DMS153 (cell line): ENCODE measurements around the gene CDK19.
"Not testable (repeated sequence)": the region's sequence is repeated elsewhere in the genome, so short reads cannot be mapped to it uniquely, and the experiment has no call there.

Source experiments
- DNase-seq: peaks from one replicate; lab custom pipeline; 2025; lab: John Stamatoyannopoulos, UW

Gene CDK19

GRCh38 chr6:110813338-110814101 is 1.7 kb downstream of the CDK19 start:
- no peak for DNase-seq

- DNase-seq, result no peak
Measured at GRCh38 chr6:110812719-110813118, 2.5 kb downstream of the CDK19 start.

- DNase-seq, result no peak
Measured at GRCh38 chr6:110810896-110811586, 4.2 kb downstream of the CDK19 start.

- DNase-seq, result no peak
Measured at GRCh38 chr6:110809792-110810191, 5.5 kb downstream of the CDK19 start.

- not testable (repeated sequence) for DNase-seq
Measured at GRCh38 chr6:110802175-110802574, 13.1 kb downstream of the CDK19 start.

GRCh38 chr6:110800839-110801196 is 14.5 kb downstream of the CDK19 start:
- no peak for DNase-seq

- no peak for DNase-seq
Measured at GRCh38 chr6:110800196-110800838, 15.0 kb downstream of the CDK19 start.

GRCh38 chr6:110799655-110800054 is 15.6 kb downstream of the CDK19 start:
- DNase-seq, result no peak

- no peak for DNase-seq
Measured at GRCh38 chr6:110799189-110799588, 16.1 kb downstream of the CDK19 start.

- no peak for DNase-seq
Measured at GRCh38 chr6:110795271-110795670, 20.0 kb downstream of the CDK19 start.

GRCh38 chr6:110786696-110787095 is 28.6 kb downstream of the CDK19 start:
- DNase-seq, result no peak

- no peak for DNase-seq
Measured at GRCh38 chr6:110786271-110786670, 29.0 kb downstream of the CDK19 start.

GRCh38 chr6:110784610-110784979 is 30.7 kb downstream of the CDK19 start:
- DNase-seq, result no peak

- DNase-seq, result no peak
Measured at GRCh38 chr6:110781522-110782214, 33.6 kb downstream of the CDK19 start.

GRCh38 chr6:110778333-110778732 is 36.9 kb downstream of the CDK19 start:
- no peak for DNase-seq

- no peak for DNase-seq
Measured at GRCh38 chr6:110777636-110778035, 37.6 kb downstream of the CDK19 start.

GRCh38 chr6:110776413-110776812 is 38.9 kb downstream of the CDK19 start:
- no peak for DNase-seq

GRCh38 chr6:110769923-110770322 is 45.3 kb downstream of the CDK19 start:
- DNase-seq, result no peak

GRCh38 chr6:110768057-110768456 is 47.2 kb downstream of the CDK19 start:
- no peak for DNase-seq

GRCh38 chr6:110761371-110761770 is 53.9 kb downstream of the CDK19 start:
- DNase-seq, result no peak

- no peak for DNase-seq
Measured at GRCh38 chr6:110760589-110760988, 54.7 kb downstream of the CDK19 start.

GRCh38 chr6:110760098-110760497 is 55.2 kb downstream of the CDK19 start:
- not testable (repeated sequence) for DNase-seq

- no peak for DNase-seq
Measured at GRCh38 chr6:110757926-110758325, 57.3 kb downstream of the CDK19 start.
